ENCODE data around the gene EEF1G. TPM values are rescaled to one million over a fixed set of nuclear protein-coding genes. Genes with fewer than 3 reads are reported as not detected.
"Not testable (repeated sequence)": the region's sequence is repeated elsewhere in the genome, so short reads cannot be mapped to it uniquely, and the experiment has no call there.

Gene EEF1G
- total RNA-seq, 2 donors from 2014 or later, result 707 to 1,175 TPM

- Histone ChIP-seq H3K9me3 (no peaks in the 10 kb centered on the region), H3K4me1 (peaks cover 0 to 93% of the 10 kb centered on the region in 2 donors), H3K27ac (peak overlapping the region; percentile 90 to 95), H3K36me3 (peaks cover 3% of the 10 kb centered on the region), H3K4me3 (peak overlapping the region; percentile 7 to 32), H3K27me3 (no peaks in the 10 kb centered on the region)
- no peak for TF ChIP-seq CTCF (IDR thresholded peaks at IDR 0.05)
- DNase-seq (ENCODE audit: low spot score), result peak; percentile 94
Measured at GRCh38 chr11:62553080-62553838, 20.4 kb downstream of the EEF1G start.

- H3K27ac ChIP-seq, result peak overlapping the region; percentile 90 to 95
- H3K27me3 ChIP-seq, result no peaks in the 10 kb centered on the region
- H3K4me1 ChIP-seq, result peaks cover 0 to 98% of the 10 kb centered on the region in 2 donors
- no peaks in the 10 kb centered on the region for H3K9me3 ChIP-seq
- H3K36me3 ChIP-seq, result no peaks in the 10 kb centered on the region
- peak overlapping the region; percentile 7 to 32 for H3K4me3 ChIP-seq
- DNase-seq (ENCODE audit: low spot score), result no peak
- TF ChIP-seq CTCF (IDR thresholded peaks at IDR 0.05), result no peak
Measured at GRCh38 chr11:62552485-62553079, 21.1 kb downstream of the EEF1G start.

DNA sequence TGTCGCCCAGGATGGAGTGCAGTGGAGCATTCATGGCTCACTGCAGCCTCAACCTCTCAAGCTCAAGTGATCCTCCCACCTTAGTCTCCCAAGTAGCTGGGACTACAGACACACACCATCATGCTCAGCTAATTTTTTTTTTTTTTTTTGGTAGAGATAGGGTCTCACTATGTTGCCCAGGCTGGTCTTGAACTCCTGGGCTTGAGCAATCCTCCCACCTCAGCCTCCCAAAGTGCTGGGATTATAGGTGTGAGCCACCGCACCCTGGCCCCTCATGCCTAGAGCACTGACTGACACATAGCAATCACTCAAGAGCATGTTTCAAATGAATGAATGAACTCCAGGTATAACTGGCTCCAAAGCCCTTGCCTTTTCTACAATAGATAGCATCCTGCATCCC is 23.2 kb downstream of the EEF1G start:
- H3K4me3 ChIP-seq; DNase-seq (ENCODE audit: low spot score); H3K27me3 ChIP-seq; H3K9me3 ChIP-seq; H3K27ac ChIP-seq; H3K36me3 ChIP-seq: not testable (repeated sequence)
- peaks cover 0 to 85% of the 10 kb centered on the region in 2 donors for H3K4me1 ChIP-seq

DNA sequence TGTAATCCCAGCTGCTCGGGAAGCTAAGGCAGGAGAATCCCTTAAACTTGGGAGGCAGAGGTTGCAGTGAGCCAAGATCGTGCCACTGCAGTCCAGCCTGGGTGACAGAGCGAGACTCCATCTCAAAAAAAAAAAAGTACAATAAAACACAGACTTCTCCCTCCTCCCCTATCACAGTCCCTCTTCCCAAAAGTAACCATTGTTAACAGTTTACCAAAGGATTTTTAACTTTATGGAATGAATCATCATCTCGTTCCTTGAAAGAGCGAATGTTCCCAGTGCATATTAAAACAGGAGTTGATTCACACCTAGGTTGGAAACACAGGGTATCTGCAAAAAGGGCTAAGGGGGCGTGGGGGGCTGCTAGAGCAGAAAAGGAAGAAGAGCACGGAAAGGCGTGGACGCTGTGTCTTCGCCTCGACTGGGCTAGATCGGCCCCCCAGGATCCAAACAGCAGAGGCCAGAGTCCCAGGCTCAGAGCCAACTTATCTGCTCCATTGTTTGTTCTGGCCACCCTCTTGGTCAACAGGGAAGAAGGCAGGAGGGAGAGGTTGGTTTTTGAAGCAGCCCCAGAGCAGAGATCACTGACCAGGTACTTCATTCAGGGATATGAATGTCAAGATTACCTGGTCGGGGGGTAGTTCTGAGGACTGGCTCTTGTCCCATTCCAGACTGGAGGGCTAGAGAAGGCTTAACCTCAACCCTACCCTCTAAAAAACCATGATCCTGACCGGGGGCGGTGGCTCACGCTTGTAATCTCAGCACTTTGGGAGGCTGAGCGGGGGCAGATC is 25.0 kb downstream of the EEF1G start:
- Histone ChIP-seq H3K4me3 (no peak overlapping the region), H3K36me3 (no peaks in the 10 kb centered on the region), H3K9me3 (no peaks in the 10 kb centered on the region), H3K27ac (peak overlapping the region; percentile 97 to 100), H3K4me1 (peaks cover 0 to 80% of the 10 kb centered on the region in 2 donors), H3K27me3 (no peaks in the 10 kb centered on the region)
- TF ChIP-seq CTCF (IDR thresholded peaks at IDR 0.05), result no peak
- no peak for DNase-seq (ENCODE audit: low spot score)

DNA sequence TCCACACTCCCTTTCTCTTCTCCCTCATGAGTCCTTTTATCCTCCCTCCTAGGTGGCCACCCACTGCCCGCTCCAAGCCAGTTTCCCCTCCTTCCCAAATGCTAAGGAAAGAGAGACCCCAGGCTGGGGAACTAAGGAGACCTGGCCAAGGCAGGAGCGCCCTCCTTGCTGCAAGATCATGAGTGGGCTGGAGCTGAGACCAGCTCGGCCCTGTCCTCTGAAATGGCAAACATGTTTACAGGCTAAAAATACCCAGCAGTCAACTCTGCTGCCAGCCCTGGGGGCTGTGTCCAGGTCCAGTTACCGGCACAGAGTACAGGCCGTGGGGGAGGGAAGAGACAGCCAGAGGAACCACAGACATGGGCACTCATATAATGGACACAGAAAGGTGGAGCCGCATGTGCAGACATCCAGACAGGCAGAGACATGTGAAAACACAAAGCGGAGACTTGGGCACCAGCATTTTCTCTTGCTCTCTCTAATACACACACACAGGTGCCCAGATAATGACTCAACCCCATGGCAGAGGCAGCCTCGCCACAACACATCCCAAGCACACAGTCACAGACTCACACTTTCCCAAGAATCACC is 25.9 kb downstream of the EEF1G start:
- H3K27me3 ChIP-seq, result no peaks in the 10 kb centered on the region
- TF ChIP-seq CTCF (IDR thresholded peaks at IDR 0.05), result no peak
- no peaks in the 10 kb centered on the region for H3K36me3 ChIP-seq
- H3K27ac ChIP-seq, result peak overlapping the region; percentile 97 to 100
- peaks cover 0 to 80% of the 10 kb centered on the region in 2 donors for H3K4me1 ChIP-seq
- DNase-seq (ENCODE audit: low spot score), result no peak
- no peaks in the 10 kb centered on the region for H3K9me3 ChIP-seq
- peak overlapping the region; percentile 93 to 97 for H3K4me3 ChIP-seq
